Fibroblast of the aortic adventitia (primary cell): ENCODE measurements around the gene NOL12. TPM values are rescaled to one million over a fixed set of nuclear protein-coding genes. Genes with fewer than 3 reads are reported as not detected.
"Not testable (repeated sequence)": the region's sequence is repeated elsewhere in the genome, so short reads cannot be mapped to it uniquely, and the experiment has no call there.

Experiments used
- DNase-seq: peaks from one replicate; pipeline ENCODE4 v3.0.0-alpha.2; 2010; ENCODE audit warnings: low read depth
- H3K4me3 ChIP-seq: 2 replicates; pipeline ENCODE4 v1.5.1; 2011; ENCODE audit warnings: low read depth, mild to moderate bottlenecking, control low read depth, low read length, moderate library complexity
- total RNA-seq: library from RNA; depleted of rRNA; stranded (reverse); fragments of >200 nt; gene quantifications from 2 replicates; pipeline ENCODE4 v1.2.3, GENCODE V29; 2012; ENCODE audit warnings: low replicate concordance
- TF ChIP-seq, protein P1 (sequence below): IDR thresholded peaks from 2 replicates; pipeline ENCODE4 v1.5.1; 2011; ENCODE audit warnings: mild to moderate bottlenecking, low read length, control low read depth, inconsistent platforms; ENCODE audit not compliant: insufficient read depth

The NOL12 gene
- total RNA-seq, 1 donor, result 12.7 TPM

DNA sequence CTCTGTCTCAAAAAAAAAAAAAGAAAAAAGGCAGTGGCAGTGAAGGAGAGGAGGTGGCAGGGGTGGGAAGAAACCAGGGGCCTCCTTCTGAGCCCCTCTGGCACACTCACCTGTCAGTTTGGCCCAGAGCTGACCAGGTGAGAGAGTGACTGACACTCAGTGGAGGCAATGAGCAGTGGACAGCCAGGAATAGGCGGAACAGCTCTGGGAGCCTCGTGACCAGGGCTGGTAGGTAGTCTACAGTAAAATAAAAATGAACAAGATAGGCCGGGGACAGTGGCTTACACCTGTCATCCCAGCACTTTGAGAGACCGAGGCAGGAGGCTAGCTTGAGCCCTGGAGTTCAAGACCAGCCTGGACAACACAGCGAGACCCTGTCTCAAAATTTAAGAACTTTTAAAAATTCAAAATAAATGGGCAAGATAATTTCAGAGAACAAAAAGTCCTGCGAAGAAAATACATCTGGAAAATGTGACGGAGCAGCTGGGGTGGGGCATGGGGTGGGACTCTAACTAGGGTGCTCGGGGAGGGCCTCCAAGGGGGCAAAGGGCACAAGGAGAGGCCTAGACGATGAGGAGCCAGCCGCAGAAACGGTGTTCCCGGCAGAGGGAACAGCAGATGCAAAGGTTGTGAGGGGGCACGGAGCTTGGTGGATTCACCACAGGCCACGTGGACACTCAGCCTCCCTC is 31.4 kb upstream of the NOL12 start:
- no peak for DNase-seq
- H3K4me3 ChIP-seq, result no peak overlapping the region
- TF ChIP-seq, protein P1, sequence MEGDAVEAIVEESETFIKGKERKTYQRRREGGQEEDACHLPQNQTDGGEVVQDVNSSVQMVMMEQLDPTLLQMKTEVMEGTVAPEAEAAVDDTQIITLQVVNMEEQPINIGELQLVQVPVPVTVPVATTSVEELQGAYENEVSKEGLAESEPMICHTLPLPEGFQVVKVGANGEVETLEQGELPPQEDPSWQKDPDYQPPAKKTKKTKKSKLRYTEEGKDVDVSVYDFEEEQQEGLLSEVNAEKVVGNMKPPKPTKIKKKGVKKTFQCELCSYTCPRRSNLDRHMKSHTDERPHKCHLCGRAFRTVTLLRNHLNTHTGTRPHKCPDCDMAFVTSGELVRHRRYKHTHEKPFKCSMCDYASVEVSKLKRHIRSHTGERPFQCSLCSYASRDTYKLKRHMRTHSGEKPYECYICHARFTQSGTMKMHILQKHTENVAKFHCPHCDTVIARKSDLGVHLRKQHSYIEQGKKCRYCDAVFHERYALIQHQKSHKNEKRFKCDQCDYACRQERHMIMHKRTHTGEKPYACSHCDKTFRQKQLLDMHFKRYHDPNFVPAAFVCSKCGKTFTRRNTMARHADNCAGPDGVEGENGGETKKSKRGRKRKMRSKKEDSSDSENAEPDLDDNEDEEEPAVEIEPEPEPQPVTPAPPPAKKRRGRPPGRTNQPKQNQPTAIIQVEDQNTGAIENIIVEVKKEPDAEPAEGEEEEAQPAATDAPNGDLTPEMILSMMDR, result no peak

DNA sequence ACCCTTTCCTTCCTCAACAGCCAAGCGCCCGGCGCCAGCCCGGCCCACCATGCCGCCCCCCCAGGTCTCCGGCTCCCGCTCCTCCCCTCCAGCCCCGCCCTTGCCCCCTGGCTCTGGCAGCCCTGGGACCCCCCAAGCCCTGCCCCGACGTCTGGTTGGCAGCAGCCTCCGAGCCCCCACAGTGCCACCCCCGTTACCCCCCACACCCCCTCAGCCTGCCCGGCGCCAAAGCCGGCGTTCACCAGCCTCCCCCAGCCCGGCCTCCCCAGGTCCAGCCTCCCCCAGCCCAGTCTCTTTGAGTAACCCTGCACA is 30.9 kb upstream of the NOL12 start:
- H3K4me3 ChIP-seq, result no peak overlapping the region
- TF ChIP-seq, protein P1, result no peak
- DNase-seq, result no peak

DNA sequence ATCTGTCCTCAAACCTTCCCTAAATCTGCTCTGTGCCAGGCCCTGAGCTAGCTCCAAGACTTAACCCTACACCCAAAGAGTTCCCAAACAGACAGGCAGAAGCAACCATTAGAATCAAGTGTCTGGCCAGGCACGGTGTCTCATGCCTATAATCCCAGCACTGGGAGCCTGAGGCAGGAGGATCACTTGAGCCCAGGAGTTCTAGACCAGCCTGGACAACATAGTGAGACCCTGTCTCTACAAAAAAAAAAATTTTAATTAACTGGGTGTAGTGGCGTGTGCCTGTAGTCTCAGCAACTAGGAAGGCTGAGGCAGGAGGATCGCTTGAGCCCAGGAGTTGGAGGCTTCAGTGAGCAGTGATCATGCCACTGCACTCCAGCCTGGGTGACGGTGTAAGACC is 29.6 kb upstream of the NOL12 start:
- not testable (repeated sequence) for DNase-seq

DNA sequence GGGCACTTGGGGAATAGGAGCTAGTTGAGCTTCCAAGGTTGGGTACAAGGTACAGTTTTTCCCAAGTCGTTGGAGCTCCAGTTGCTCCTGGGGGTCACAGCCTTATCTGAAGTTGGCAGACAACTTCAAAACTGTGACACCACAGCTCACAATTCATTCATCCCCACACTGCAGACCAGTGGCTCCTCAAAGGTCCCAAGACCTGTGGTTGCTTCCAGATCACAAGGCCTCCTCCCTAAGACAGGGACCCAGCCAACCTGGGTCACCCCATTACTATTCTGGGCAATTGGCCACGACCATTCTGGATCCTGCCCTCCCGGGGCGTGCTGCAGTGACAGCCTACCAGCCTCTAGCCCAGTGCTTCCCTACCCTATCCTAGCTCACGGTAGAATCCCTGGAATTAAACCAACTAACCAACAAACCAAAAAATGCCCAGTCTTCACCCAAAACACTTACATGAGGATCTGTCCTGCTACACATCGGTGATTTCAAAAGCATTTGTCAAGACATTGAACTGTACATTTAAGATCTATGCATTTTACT is 28.5 kb upstream of the NOL12 start:
- no peak for DNase-seq
- TF ChIP-seq, protein P1, result no peak
- peak overlapping the region; percentile 74 for H3K4me3 ChIP-seq

More for the DNA sequence above, 29.6 kb upstream of the NOL12 start:
- not testable (repeated sequence) for H3K4me3 ChIP-seq

DNA sequence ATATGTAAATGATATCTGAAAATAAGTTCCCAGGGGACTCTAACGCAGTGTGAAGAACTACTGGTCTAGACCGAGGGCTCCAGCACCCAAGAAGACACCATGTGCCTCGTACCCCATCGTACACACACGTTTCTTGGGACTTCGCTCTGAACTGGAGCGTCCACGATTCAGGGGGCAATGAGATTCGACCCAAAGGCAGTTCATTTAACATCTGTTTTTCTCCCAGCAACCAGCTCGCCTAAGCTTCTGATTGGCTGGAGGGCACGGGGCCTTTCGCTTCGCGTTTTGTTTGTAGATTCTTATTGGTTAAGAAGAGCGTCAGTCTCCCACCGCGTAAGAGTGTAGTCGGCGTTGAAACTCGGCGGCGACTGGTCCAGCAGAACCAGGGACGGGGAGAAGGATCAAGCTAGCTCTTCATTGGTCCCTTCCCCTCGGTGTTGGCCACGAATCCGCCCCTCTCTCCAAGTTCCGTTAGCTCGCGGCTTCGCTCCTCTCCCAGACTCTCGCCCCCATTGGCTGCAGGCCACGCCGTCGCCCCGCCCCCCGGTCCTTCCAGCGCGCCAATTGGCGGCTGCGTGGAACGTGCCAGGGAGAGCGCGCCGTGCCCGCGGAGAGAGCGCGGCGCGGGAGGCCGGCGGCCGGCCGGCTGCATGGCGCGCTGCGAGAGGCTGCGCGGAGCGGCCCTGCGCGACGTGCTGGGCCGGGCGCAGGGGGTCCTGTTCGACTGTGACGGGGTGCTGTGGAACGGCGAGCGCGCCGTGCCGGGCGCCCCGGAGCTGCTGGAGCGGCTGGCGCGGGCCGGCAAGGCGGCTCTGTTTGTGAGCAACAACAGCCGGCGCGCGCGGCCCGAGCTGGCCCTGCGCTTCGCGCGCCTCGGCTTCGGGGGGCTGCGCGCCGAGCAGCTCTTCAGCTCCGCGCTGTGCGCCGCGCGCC is 27.7 kb upstream of the NOL12 start, which contains the start of gene PDXP:
Gene PDXP, plus strand, starts transcription at position 591 of the 933 bp plus-strand sequence. Its CDS starts 60 bp downstream, at position 651.
- DNase-seq, result peak; percentile 100
- H3K4me3 ChIP-seq, result peak within 1 kb of the TSS; percentile 78
- TF ChIP-seq, protein P1, result no peak

DNA sequence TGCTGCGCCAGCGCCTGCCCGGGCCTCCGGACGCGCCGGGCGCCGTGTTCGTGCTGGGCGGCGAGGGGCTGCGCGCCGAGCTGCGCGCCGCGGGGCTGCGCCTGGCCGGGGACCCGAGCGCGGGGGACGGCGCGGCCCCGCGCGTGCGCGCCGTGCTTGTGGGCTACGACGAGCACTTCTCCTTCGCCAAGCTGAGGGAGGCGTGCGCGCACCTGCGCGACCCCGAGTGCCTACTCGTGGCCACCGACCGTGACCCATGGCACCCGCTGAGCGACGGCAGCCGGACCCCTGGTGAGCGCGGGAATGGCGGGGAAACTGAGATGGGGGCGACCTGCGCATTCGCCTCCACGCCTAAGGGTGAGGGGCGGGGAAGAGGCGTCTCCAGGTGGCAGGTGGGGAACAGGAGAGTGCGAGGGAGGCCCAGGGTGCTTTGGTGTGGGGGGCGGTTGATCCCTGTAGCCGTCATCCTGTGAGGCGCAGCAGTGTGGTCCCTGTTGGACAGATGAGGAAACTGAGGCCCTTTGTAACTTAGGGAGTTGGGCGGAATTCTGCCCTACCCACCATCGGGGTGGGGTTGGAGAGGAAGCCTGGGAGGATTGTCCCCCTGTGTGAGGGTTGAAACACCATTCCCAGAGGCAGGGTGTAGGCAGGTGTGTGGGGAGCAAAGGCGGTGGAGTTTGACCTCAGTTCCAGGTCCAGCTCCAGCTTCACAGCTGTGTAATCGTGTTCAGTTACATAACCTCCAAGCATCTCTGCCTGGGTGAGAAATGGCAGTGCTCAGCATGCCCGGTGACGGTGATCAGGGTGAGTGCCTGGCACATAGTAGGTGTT is 26.9 kb upstream of the NOL12 start:
- DNase-seq, result no peak
- peak overlapping the region; percentile 78 for H3K4me3 ChIP-seq
- TF ChIP-seq, protein P1, result no peak
